Daoy (cell line): ENCODE results near the gene SH3BGRL2. TPM values are rescaled to one million over a fixed set of nuclear protein-coding genes. Genes with fewer than 3 reads are reported as not detected.

Experiments
- DNase-seq: peaks from one replicate; pipeline ENCODE4 v3.0.0-alpha.2; 2015; ENCODE audit warnings: low read depth
- total RNA-seq: library from RNA; depleted of rRNA; stranded (reverse); fragments of >200 nt; shearing (Covaris generic); gene quantifications from 2 replicates; pipeline ENCODE4 v1.2.3, GENCODE V29; 2014; rRNA removed

Gene SH3BGRL2
- total RNA-seq: 13.2 and 15.8 TPM in 2 replicates

DNA sequence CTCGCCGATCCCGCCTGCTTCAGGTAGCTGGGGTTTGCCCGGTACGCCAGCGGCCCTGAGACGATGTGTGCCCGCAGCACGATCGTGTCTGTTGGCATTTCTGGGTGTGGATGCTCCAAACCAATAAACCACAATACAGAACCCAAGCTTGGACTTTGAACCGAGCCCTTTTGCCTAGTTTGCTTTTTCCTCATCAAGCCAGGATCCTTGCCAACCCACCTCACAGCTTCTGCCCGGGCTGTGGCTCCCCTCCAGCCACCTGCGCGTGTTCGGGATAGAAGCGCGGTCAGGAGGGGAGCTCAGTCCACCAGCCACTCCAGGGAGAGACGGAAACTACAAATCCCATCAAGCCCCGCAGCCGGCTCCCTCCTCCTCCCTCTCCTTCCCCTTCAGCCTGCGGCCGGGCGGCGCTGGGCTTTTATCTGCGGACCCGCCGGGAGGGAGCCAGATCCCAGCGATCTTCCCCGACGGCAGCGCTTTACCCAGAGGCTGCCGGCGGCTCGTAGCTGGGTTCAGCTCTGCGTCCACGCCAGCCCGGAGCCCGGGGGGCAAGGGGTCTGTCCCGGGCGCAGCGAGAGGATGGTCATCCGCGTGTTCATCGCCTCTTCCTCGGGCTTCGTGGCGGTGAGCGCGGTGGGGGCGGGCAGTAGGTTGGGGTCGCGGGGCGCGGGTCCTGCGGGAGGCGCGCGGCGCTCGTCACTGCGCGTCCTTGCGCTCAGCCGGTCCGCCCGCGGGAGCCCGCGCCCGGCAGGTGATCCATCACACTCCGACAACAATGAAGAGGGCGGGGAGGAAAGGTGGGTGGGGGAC, at the start of gene SH3BGRL2:
Gene SH3BGRL2 (plus strand): TSS at position 447 of the 810 bp plus-strand sequence. CDS start 133 bp downstream, at position 580.
- peak; percentile 85 for DNase-seq

- DNase-seq: no peak
Observed at GRCh38 chr6:79584332-79584731, 46.8 kb upstream of the SH3BGRL2 start.

- peak; percentile 22 for DNase-seq
Observed at GRCh38 chr6:79586548-79586947, 44.6 kb upstream of the SH3BGRL2 start.

DNA sequence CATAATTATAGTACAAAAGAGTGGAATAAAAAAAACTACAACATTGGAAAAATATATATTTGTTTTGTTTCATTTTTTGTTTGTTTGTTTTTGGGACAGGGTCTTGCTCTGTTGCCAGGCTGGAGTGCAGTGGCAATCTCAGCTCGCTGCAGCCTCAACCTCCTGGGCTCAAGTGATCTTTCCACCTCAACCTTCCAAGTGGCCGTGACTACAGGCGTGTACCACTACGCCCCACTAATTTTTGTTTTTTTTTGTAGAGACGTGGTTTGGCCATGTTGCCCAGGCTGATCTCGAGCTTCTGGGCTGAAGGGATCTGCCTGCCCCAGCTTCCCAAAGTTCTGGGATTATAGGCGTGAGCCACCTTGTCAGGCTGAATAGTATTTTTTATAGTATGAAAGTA, 41.4 kb upstream of the SH3BGRL2 start:
- DNase-seq: no peak

DNA sequence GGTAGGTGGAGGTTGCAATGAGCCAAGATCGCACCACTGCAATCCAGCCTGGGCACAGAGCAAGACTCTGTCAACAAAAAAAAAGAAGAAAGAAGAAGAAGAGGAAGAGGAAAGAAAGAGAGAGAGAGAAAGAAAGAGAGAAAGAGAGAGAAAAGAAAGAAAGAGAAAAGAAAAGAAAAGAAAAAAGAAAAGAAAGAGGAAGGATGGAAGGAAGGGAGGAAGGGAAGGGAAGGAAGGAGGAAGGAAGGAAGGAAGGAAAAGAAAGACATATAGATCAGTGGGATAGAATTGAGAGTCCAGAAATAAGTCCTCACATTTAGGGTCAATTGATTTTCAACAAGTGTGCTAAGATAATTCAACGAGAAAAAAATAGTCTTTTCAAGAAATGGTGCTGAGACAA, 34.0 kb upstream of the SH3BGRL2 start:
- no peak for DNase-seq

DNA sequence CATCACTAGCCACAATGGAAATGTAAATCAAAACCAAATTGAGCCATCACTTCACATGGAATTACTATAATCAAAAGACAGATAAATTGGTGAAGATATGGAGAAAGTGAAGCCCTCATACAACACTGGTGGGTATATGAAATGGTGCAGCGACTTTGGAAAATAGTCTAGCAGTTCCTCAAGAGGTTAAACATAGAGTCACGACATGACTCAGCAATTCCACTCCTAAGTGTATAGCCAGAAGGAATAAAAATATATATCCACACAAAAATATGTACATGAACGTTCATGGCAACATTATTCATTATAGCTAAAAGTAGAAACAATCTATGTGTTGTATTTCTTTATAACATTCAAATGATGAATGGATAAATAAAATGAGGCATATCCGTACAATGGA, 33.1 kb upstream of the SH3BGRL2 start:
- DNase-seq: no peak

GRCh38 chr6:79599725-79600259, 31.3 kb upstream of the SH3BGRL2 start:
- DNase-seq: no peak

DNA sequence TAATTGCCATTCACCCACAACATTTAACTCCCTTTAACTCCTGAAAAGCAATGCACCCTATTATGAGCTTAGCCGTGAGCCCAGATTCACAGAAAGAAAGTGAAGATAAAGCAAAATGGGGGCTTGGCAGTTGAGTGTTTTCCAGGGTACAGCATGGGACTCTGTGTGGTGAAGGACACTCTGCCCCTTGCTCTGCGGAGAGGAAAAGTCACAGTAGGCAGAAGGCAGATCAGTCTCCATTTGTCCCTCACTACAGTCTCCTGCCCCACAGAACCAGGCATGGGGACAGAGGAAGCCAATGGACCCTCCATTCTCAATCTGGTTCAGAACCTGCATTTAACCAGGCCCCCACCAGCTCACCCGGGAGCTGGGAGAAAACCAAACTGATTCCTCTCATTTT, 30.8 kb upstream of the SH3BGRL2 start:
- DNase-seq: no peak

DNA sequence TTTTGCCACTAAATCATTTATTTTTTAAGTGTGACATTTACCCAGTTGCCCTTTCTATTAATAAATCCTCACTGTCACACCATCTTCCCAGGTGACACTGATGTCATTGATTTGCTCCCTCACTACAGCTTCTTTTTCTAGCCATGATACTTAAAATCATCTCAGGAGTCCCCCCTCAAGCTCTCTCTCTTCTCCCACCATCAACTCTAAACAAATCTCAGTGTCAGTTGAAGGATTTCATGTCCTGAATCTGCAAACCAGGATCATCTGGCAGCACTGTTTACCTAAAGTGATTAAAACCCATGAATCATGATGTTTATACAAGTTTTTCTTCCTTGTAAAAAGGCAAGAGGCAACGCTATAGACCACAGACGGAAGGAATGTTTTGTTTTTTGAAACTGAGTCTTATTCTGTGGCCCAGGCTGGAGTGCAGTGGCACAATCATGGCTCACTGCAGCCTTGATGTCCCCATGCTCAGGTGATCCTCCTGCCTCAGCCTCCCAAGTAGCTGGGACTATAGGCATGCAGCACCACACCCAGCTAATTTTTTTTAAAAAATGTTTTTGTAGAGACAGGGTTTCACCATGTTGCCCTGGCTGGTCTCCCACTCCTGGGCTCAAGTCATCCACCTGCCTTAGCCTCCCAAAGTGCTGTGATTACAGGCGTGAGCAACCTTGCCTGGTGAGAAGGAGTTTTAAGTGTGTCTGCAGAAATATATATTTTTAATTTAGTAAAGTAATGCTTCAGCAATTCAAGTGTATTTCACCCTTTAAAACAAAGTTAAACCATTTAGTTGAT, 30.1 kb upstream of the SH3BGRL2 start:
- DNase-seq: peak; percentile 67

GRCh38 chr6:79602859-79603258, 28.3 kb upstream of the SH3BGRL2 start:
- DNase-seq: no peak

GRCh38 chr6:79604583-79605037, 26.5 kb upstream of the SH3BGRL2 start:
- peak; percentile 50 for DNase-seq

DNA sequence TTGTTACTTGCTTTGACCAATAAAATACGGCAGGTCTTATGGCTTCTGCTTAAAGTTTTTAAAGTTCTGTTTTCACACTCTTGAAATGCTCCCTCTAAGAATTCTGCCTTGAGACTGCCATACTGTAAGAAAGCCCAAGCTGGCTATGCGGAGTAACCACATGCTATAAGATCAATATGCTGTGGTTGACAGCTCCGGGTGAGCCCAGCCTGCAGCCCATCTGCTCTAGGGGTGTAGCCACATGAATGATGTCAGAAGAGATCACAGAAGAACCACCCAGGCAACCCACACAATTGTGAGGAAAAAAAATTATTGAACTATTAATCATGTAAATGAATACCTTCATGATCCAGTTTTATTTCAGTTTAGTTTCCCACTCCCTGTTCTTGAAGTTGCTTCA, 26.1 kb upstream of the SH3BGRL2 start:
- DNase-seq: no peak

GRCh38 chr6:79605968-79606764, 25.0 kb upstream of the SH3BGRL2 start:
- no peak for DNase-seq

- no peak for DNase-seq
Observed at GRCh38 chr6:79607000-79607399, 24.1 kb upstream of the SH3BGRL2 start.

- no peak for DNase-seq
Observed at GRCh38 chr6:79608334-79609224, 22.6 kb upstream of the SH3BGRL2 start.

- DNase-seq: no peak
Observed at GRCh38 chr6:79609225-79609595, 21.9 kb upstream of the SH3BGRL2 start.

GRCh38 chr6:79610306-79611009, 20.7 kb upstream of the SH3BGRL2 start:
- DNase-seq: no peak

DNA sequence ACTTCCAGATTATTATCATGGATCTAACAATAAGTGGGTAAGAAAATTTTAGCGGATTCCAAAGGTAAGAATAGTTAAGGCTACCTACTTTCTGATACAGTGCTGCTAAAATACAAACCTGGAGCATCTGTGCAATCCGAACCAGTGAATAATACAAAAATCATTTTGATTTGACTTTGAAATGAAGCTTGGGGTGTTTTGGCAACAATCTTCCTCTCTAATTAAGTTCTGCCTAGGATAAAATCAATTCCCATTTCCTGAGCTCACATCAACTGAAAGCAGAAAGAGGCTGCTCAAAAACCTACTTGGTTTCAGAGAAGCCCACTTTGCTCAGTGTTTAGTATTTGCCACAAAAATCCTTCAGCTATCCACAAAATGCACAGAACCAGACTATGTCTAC, 18.7 kb upstream of the SH3BGRL2 start:
- DNase-seq: no peak

GRCh38 chr6:79612918-79613317, 18.2 kb upstream of the SH3BGRL2 start:
- DNase-seq: no peak

DNA sequence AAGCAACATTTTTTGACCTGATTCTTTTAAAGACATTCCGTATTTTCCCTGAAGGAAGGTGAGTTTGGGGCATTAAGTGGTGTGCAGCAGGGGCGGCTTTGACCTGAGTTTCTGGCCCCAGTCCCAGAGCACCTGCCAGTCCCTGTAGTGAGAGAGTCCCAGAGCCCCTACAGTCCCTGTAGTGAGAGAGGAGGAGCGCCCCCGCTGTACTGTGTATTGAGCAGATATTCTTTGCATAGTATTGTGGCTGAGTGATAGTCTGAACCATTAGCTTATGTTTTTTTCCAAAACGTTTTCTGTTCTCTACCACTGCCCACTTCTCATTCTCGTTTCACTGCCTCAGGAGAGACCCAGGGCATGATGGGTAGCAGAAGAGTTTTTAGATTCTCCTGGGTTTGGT, 17.2 kb upstream of the SH3BGRL2 start:
- DNase-seq: no peak
